ENCODE results near the gene SNX1.

DNA sequence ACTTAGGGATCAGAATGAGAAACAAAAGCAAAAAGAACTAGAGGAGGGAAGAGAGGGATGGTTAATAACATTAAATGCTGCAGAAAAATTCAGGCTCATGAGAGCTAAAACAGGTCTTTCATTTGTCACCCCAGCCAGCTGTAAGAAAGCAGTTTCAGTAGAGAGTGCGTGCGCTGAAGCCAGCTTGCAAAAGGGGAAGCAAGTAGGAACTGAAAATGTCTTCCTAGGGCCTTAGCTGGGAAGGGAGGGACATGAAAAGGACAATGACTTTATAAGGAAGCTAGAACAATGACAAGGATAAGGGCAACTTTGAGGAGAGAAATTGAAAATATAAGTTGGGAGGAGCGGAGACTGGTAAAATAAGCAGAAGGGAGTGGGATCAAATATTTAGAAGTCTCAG lies 5.3 kb upstream of the SNX1 start:
- TF ChIP-seq TCF4 (CRISPR knock-in tag; IDR thresholded peaks at IDR 0.05; ENCODE audit: borderline replicate concordance): no peak
- TF ChIP-seq ZFP3 (CRISPR knock-in tag; IDR thresholded peaks at IDR 0.05): no peak
- TF ChIP-seq CSRNP3 (CRISPR knock-in tag; IDR thresholded peaks at IDR 0.05): no peak
- no peak for TF ChIP-seq ZC3H10 (CRISPR knock-in tag; IDR thresholded peaks at IDR 0.05)
- TF ChIP-seq, protein P1, sequence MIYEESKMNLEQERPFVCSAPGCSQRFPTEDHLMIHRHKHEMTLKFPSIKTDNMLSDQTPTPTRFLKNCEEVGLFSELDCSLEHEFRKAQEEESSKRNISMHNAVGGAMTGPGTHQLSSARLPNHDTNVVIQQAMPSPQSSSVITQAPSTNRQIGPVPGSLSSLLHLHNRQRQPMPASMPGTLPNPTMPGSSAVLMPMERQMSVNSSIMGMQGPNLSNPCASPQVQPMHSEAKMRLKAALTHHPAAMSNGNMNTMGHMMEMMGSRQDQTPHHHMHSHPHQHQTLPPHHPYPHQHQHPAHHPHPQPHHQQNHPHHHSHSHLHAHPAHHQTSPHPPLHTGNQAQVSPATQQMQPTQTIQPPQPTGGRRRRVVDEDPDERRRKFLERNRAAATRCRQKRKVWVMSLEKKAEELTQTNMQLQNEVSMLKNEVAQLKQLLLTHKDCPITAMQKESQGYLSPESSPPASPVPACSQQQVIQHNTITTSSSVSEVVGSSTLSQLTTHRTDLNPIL (CRISPR knock-in tag; IDR thresholded peaks at IDR 0.05; ENCODE audit: low read depth): no peak
- no peak for TF ChIP-seq RARB (CRISPR knock-in tag; IDR thresholded peaks at IDR 0.05)
- TF ChIP-seq, protein P2, sequence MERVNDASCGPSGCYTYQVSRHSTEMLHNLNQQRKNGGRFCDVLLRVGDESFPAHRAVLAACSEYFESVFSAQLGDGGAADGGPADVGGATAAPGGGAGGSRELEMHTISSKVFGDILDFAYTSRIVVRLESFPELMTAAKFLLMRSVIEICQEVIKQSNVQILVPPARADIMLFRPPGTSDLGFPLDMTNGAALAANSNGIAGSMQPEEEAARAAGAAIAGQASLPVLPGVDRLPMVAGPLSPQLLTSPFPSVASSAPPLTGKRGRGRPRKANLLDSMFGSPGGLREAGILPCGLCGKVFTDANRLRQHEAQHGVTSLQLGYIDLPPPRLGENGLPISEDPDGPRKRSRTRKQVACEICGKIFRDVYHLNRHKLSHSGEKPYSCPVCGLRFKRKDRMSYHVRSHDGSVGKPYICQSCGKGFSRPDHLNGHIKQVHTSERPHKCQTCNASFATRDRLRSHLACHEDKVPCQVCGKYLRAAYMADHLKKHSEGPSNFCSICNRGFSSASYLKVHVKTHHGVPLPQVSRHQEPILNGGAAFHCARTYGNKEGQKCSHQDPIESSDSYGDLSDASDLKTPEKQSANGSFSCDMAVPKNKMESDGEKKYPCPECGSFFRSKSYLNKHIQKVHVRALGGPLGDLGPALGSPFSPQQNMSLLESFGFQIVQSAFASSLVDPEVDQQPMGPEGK (CRISPR knock-in tag; IDR thresholded peaks at IDR 0.05; ENCODE audit: borderline replicate concordance): no peak
- no peak for TF ChIP-seq ZNF565 (CRISPR knock-in tag; conservative IDR thresholded peaks at IDR 0.05; ENCODE audit: low read depth)
- no peak for TF ChIP-seq ARNTL (CRISPR knock-in tag; IDR thresholded peaks at IDR 0.05; ENCODE audit: borderline replicate concordance, low read depth)
- TF ChIP-seq ISL1 (CRISPR knock-in tag; IDR thresholded peaks at IDR 0.05): no peak
- no peak for TF ChIP-seq ZNF70 (CRISPR knock-in tag; IDR thresholded peaks at IDR 0.05)
- no peak for TF ChIP-seq TOX (CRISPR knock-in tag; IDR thresholded peaks at IDR 0.05; ENCODE audit: borderline replicate concordance)
- TF ChIP-seq, protein P3, sequence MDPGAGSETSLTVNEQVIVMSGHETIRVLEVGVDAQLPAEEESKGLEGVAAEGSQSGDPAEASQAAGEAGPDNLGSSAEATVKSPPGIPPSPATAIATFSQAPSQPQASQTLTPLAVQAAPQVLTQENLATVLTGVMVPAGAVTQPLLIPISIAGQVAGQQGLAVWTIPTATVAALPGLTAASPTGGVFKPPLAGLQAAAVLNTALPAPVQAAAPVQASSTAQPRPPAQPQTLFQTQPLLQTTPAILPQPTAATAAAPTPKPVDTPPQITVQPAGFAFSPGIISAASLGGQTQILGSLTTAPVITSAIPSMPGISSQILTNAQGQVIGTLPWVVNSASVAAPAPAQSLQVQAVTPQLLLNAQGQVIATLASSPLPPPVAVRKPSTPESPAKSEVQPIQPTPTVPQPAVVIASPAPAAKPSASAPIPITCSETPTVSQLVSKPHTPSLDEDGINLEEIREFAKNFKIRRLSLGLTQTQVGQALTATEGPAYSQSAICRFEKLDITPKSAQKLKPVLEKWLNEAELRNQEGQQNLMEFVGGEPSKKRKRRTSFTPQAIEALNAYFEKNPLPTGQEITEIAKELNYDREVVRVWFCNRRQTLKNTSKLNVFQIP (CRISPR knock-in tag; IDR thresholded peaks at IDR 0.05; ENCODE audit: borderline replicate concordance, low read depth): no peak
- TF ChIP-seq ZFP30 (CRISPR knock-in tag; IDR thresholded peaks at IDR 0.05): no peak

Measured in SK-N-SH treated with all-trans-retinoic acid at 6 μM for 48 hours (cell line).